ENCODE data around the gene ANKRD44. TPM values are rescaled to one million over a fixed set of nuclear protein-coding genes. Genes with fewer than 3 reads are reported as not detected.

The ANKRD44 gene
- total and polyA plus RNA-seq, 2 of the 8 experiments (the other 6 are each of a cell fraction or from before 2014, with no cell fraction given): 1.2 to 1.3 TPM

DNA sequence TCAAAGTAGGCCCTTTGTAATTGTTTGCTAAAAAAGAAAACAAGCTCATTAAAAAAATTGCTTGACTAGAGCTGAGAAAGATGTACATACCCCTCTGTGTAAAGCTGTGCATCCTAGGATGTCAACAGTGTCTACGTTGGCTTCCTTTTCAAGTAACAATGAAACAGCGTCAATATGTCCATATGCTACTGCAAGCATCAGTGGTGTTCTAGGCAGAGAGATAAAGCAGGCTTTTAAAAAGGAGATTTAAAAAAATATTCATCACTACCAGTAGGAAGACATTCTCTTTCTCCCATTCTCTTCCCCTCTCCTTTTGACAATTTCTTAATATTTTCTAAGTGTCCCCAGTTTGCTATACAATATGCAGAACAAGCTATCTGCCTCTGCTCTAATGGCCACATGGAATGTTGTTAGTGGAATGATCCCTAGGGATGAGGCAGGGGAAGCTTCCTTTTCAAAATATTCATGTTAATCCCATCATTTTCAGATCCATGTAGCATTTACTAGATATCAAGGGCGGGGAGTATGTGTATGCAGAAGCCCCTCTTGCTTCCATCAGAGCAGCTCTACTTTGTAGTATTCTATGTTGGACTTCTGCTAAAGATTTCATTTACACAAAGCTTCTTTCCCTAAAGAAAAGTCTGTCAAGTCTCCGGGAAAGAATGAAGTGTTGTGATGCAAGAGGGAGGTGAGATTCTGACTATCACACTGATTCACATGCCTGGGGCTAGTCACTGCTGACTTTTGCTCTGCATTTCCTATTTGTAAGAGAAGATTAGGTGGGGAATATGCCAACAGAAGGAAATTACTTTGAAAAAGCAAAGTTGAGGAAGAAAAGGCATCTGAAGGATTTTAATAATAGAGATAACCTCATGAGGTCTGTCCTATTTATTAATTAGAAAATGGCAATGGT lies 302.6 kb downstream of the ANKRD44 start:
- no peak overlapping the region for H3K14ac ChIP-seq (ENCODE audit: insufficient read length)
- 69% methylated on average over 4 of the region's 4 CpGs; no CpG with 5 or more reads in 1 of the 2 experiments for WGBS, 2 experiments (ENCODE audit: extremely low coverage in 1 of 2, insufficient coverage in 1 of 2, insufficient read length in 1 of 2, insufficient replicate concordance in 2 of 2, low coverage in 1 of 2, low lambda C conversion rate in 2 of 2, missing lambda C conversion rate in 1 of 2)
- no peak for TF ChIP-seq CHD1 (IDR thresholded peaks at IDR 0.05; ENCODE audit: low read depth, low read length)
- TF ChIP-seq GTF2F1 (IDR thresholded peaks at IDR 0.05; ENCODE audit: borderline replicate concordance, low read depth, low read length): no peak
- no peak for TF ChIP-seq RXRA (IDR thresholded peaks at IDR 0.05; ENCODE audit: insufficient read depth, low read depth, low read length)
- no peak for TF ChIP-seq HDAC2 (IDR thresholded peaks at IDR 0.05; ENCODE audit: borderline replicate concordance in 1 of 2, low read depth in 2 of 2, low read length in 2 of 2)
- TF ChIP-seq POLR2AphosphoS5 (IDR thresholded peaks at IDR 0.05; ENCODE audit: low read depth, low read length): no peak
- TF ChIP-seq HDAC6 (IDR thresholded peaks at IDR 0.05; ENCODE audit: low read depth, low read length): no peak
- TF ChIP-seq YY1 (IDR thresholded peaks at IDR 0.05; ENCODE audit: low read depth, low read length): no peak
- TF ChIP-seq CREB1 (IDR thresholded peaks at IDR 0.05): no peak
- TF ChIP-seq KDM1A (IDR thresholded peaks at IDR 0.05; ENCODE audit: borderline replicate concordance, low read length): no peak
- TF ChIP-seq, protein P1, sequence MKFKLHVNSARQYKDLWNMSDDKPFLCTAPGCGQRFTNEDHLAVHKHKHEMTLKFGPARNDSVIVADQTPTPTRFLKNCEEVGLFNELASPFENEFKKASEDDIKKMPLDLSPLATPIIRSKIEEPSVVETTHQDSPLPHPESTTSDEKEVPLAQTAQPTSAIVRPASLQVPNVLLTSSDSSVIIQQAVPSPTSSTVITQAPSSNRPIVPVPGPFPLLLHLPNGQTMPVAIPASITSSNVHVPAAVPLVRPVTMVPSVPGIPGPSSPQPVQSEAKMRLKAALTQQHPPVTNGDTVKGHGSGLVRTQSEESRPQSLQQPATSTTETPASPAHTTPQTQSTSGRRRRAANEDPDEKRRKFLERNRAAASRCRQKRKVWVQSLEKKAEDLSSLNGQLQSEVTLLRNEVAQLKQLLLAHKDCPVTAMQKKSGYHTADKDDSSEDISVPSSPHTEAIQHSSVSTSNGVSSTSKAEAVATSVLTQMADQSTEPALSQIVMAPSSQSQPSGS (IDR thresholded peaks at IDR 0.05; ENCODE audit: low read length): no peak

More for the DNA sequence above, 302.6 kb downstream of the ANKRD44 start:
- H3K9ac ChIP-seq (replicated peaks in 1 of 4; ENCODE audit: extremely low read depth in 1 of 4, low read depth in 3 of 4, low read length in 3 of 4): no peak overlapping the region
- no peak overlapping the region for H3K4me3 ChIP-seq (ENCODE audit: extremely low read depth in 1 of 4, insufficient read depth in 2 of 4, low read depth in 3 of 4, low read length in 4 of 4)
- no peak overlapping the region for H2BK120ac ChIP-seq (replicated peaks; ENCODE audit: low read depth, low read length)
- no peaks in the 10 kb centered on the region; a peak in 2 of 7 replicates for H3K4me1 ChIP-seq (replicated peaks in 1 of 4; ENCODE audit: control insufficient read depth in 3 of 4, insufficient read depth in 4 of 4, low read length in 3 of 4)
- no peaks in the 10 kb centered on the region for H4K20me1 ChIP-seq (replicated peaks in 1 of 2; ENCODE audit: control insufficient read depth in 1 of 2, insufficient read depth in 2 of 2, low read length in 2 of 2)
- H4K8ac ChIP-seq (ENCODE audit: extremely low read depth, insufficient read depth, low read length): no peak overlapping the region
- H3K56ac ChIP-seq (replicated peaks; ENCODE audit: insufficient read length, low read depth, low read length): no peak overlapping the region
- no peak overlapping the region for H3K27ac ChIP-seq (ENCODE audit: low read depth, low read length)
- no peak overlapping the region for H2AK5ac ChIP-seq (ENCODE audit: low read depth, low read length)
- ChIA-PET POLR2A (ENCODE audit: partially characterized antibody) (no interaction called here), CTCF (ENCODE audit: partially characterized antibody) (interaction anchor here (0.6 to 3.9 kb wide), 5 partner anchors 14 to 183 kb away, joined by 3 to 15 read pairs (median 3); no protein-coding TSS in a partner anchor)
- no peak overlapping the region for H2BK5ac ChIP-seq (ENCODE audit: low read depth, low read length)
- no peak overlapping the region for H2BK15ac ChIP-seq (ENCODE audit: low read length)
- H4K91ac ChIP-seq (replicated peaks; ENCODE audit: insufficient read length, low read length): no peak overlapping the region
- H2BK12ac ChIP-seq (ENCODE audit: low read depth, low read length): no peak overlapping the region
- no peaks in the 10 kb centered on the region for H3K36me3 ChIP-seq (ENCODE audit: control insufficient read depth in 2 of 4, insufficient read depth in 4 of 4, low read length in 3 of 4)
- H2AFZ ChIP-seq (ENCODE audit: low read length): no peak overlapping the region
- H3K18ac ChIP-seq (ENCODE audit: extremely low read depth, low read length): no peak overlapping the region
- no peaks in the 10 kb centered on the region for H3K27me3 ChIP-seq (replicated peaks in 1 of 4; ENCODE audit: control insufficient read depth in 3 of 4, extremely low read depth in 1 of 4, insufficient read depth in 3 of 4, low read length in 3 of 4)
- H3K4me2 ChIP-seq (ENCODE audit: insufficient read depth in 1 of 2, low read depth in 2 of 2, low read length in 2 of 2): no peak overlapping the region
- no peaks in the 10 kb centered on the region for H3K79me2 ChIP-seq (ENCODE audit: control insufficient read depth in 1 of 2, insufficient read depth in 2 of 2, low read length in 2 of 2)
- no peak for FAIRE-seq
- H3K23me2 ChIP-seq (ENCODE audit: low read depth, low read length): no peaks in the 10 kb centered on the region
- no peak for DNase-seq (ENCODE audit: low read depth in 1 of 2, low spot score in 2 of 2)
- no peaks in the 10 kb centered on the region for H3K9me3 ChIP-seq (ENCODE audit: insufficient read depth in 2 of 2, low read depth in 1 of 2, low read length in 1 of 2)
- H3K4ac ChIP-seq (replicated peaks; ENCODE audit: insufficient read length, low read depth, low read length): no peak overlapping the region
- H4K5ac ChIP-seq (ENCODE audit: insufficient read length, low read depth, low read length): no peak overlapping the region
- no peak overlapping the region for H3K23ac ChIP-seq (ENCODE audit: insufficient read length)
- H2BK20ac ChIP-seq (ENCODE audit: low read length): no peak overlapping the region
- no peaks in the 10 kb centered on the region for H3K79me1 ChIP-seq (ENCODE audit: low read depth, low read length)

Data from H1 (cell line).